HG03354 (cell line): ENCODE data around the gene OR51F1.
"Not testable (repeated sequence)": the region's sequence is repeated elsewhere in the genome, so short reads cannot be mapped to it uniquely, and the experiment has no call there.

Experiments
- ATAC-seq: cut with Tn5 transposase; IDR thresholded peaks from one replicate; pipeline ENCODE4 v1.9.1; 2021; ENCODE audit warnings: mild to moderate bottlenecking; ENCODE audit not compliant: unreplicated experiment, poor library complexity, severe bottlenecking

The OR51F1 gene

GRCh38 chr11:4769838-4770237 is at the start of gene OR51F1:
Gene OR51F1 (minus strand): TSS chr11:4769938. CDS start chr11:4769938, 0 bp downstream.
- ATAC-seq, result no peak

- ATAC-seq, result no peak
These were observed 39.5 kb upstream of the OR51F1 start for GRCh38 chr11:4809246-4809645.

GRCh38 chr11:4808476-4808875 is 38.7 kb upstream of the OR51F1 start:
- no peak for ATAC-seq

- ATAC-seq, result no peak
These were observed 34.5 kb upstream of the OR51F1 start, which contains the start of gene OR52R1 for GRCh38 chr11:4804280-4804679. Gene OR52R1 (minus strand): TSS chr11:4804380. CDS start chr11:4804380, 0 bp downstream.

- ATAC-seq, result not testable (repeated sequence)
These were observed 31.6 kb upstream of the OR51F1 start for GRCh38 chr11:4801316-4801715.

- no peak for ATAC-seq
These were observed 28.9 kb upstream of the OR51F1 start for GRCh38 chr11:4798427-4799183.

- no peak for ATAC-seq
These were observed 27.5 kb upstream of the OR51F1 start for GRCh38 chr11:4797206-4797605.

- no peak for ATAC-seq
These were observed 12.7 kb upstream of the OR51F1 start for GRCh38 chr11:4782454-4782853.

- ATAC-seq, result no peak
These were observed 1.6 kb downstream of the OR51F1 start for GRCh38 chr11:4768094-4768493.

GRCh38 chr11:4766420-4767043 is 3.2 kb downstream of the OR51F1 start:
- no peak for ATAC-seq

GRCh38 chr11:4763096-4763495 is 6.6 kb downstream of the OR51F1 start:
- peak; percentile 49 for ATAC-seq

- ATAC-seq, result no peak
These were observed 18.5 kb downstream of the OR51F1 start for GRCh38 chr11:4751201-4751600.

- no peak for ATAC-seq
These were observed 21.3 kb downstream of the OR51F1 start for GRCh38 chr11:4748438-4748837.

- no peak for ATAC-seq
These were observed 29.0 kb downstream of the OR51F1 start for GRCh38 chr11:4740735-4741134.

GRCh38 chr11:4727171-4727570 is 42.6 kb downstream of the OR51F1 start:
- ATAC-seq, result no peak

- not testable (repeated sequence) for ATAC-seq
These were observed 46.9 kb downstream of the OR51F1 start for GRCh38 chr11:4722616-4723534.
